CD1c-positive myeloid dendritic cell (primary cell): ENCODE results near the gene TRA2B.

ENCODE experiments used
- DNase-seq: peaks from one replicate; pipeline ENCODE4 v3.0.0-alpha.2; 2016; ENCODE audit errors: extremely low spot score

TRA2B gene

GRCh38 chr3:185950728-185951127, 12.9 kb upstream of the TRA2B start:
- no peak for DNase-seq

GRCh38 chr3:185949515-185949914, 11.7 kb upstream of the TRA2B start:
- no peak for DNase-seq

- no peak for DNase-seq
Observed at GRCh38 chr3:185948292-185948691, 10.5 kb upstream of the TRA2B start.

GRCh38 chr3:185943760-185944106, 5.9 kb upstream of the TRA2B start:
- DNase-seq = peak; percentile 17

GRCh38 chr3:185942907-185943759, 5.3 kb upstream of the TRA2B start:
- DNase-seq = peak; percentile 88

- DNase-seq = no peak
Observed at GRCh38 chr3:185942396-185942795, 4.6 kb upstream of the TRA2B start.

- no peak for DNase-seq
Observed at GRCh38 chr3:185940951-185941350, 3.1 kb upstream of the TRA2B start.

- peak; percentile 28 for DNase-seq
Observed at GRCh38 chr3:185939721-185940120, 1.9 kb upstream of the TRA2B start.

- peak; percentile 95 for DNase-seq
Observed at GRCh38 chr3:185936814-185937688, 763 bp downstream of the TRA2B start.

GRCh38 chr3:185936273-185936629, 1.6 kb downstream of the TRA2B start:
- DNase-seq = no peak

GRCh38 chr3:185935465-185936272, 2.1 kb downstream of the TRA2B start:
- DNase-seq = no peak

GRCh38 chr3:185934767-185935464, 2.9 kb downstream of the TRA2B start:
- no peak for DNase-seq

- DNase-seq = no peak
Observed at GRCh38 chr3:185934174-185934557, 3.6 kb downstream of the TRA2B start.

- DNase-seq = no peak
Observed at GRCh38 chr3:185933374-185934173, 4.2 kb downstream of the TRA2B start.

GRCh38 chr3:185931777-185932612, 5.8 kb downstream of the TRA2B start:
- no peak for DNase-seq

GRCh38 chr3:185930393-185931107, 7.3 kb downstream of the TRA2B start:
- DNase-seq = no peak

- peak; percentile 79 for DNase-seq
Observed at GRCh38 chr3:185929192-185930151, 8.3 kb downstream of the TRA2B start.

- DNase-seq = peak; percentile 82
Observed at GRCh38 chr3:185928496-185928895, 9.3 kb downstream of the TRA2B start.
